Tibial artery (tissue), 4 donors: Measurements from ENCODE around the gene ISOC2.

Source experiments
- DNase-seq, 2 donors: peaks; one replicate each; pipeline ENCODE4 v3.0.0-alpha.2; 2019
- H3K27ac ChIP-seq, 2 donors: fragments of 200-600 bp; sonication (generic) in 1 of 2; 1 replicate in 1 of 2; 2 replicates in 1 of 2; pipeline ENCODE4 v1.5.1; 2018 to 2019; ENCODE audit warnings: mild to moderate bottlenecking in 1 of 2
- H3K27me3 ChIP-seq, 2 donors: fragments of 200-600 bp; sonication (generic) in 1 of 2; one replicate each; pipeline versions ENCODE4 v1.5.1 to v1.6.0; 2016 to 2019
- H3K36me3 ChIP-seq, 3 donors: fragments of 200-600 bp; sonication (generic) in 2 of 3; one replicate each; pipeline ENCODE4 v1.5.1; 2016 to 2019; ENCODE audit warnings: mild to moderate bottlenecking in 2 of 3
- H3K4me1 ChIP-seq, 4 donors: fragments of 200-600 bp; sonication (generic) in 2 of 4; 1 replicate in 3 of 4; 2 replicates in 1 of 4; pipeline ENCODE4 v1.5.1; 2016 to 2019
- H3K4me3 ChIP-seq, 2 donors: fragments of 200-600 bp; sonication (generic) in 1 of 2; 1 replicate in 1 of 2; 2 replicates in 1 of 2; pipeline ENCODE4 v1.5.1; 2018 to 2019; ENCODE audit warnings: mild to moderate bottlenecking in 2 of 2
- H3K9me3 ChIP-seq, 3 donors: fragments of 200-600 bp; sonication (generic) in 1 of 3; one replicate each; pipeline ENCODE4 v1.5.1; 2016 to 2019
- intact Hi-C: fragments of 100-400 bp; cut with DNase I; formaldehyde crosslinking; loops from one replicate; pipeline ENCODE4 v1.15.0; 2023; ENCODE audit warnings: low total_unique reads
- TF ChIP-seq, protein P1 (sequence below), 2 experiments: fragments of 200-600 bp in 1 of 2; fragments of 450-650 bp in 1 of 2; IDR thresholded peaks; one replicate each; pipeline ENCODE4 v1.5.1; 2017 to 2019; ENCODE audit warnings: antibody characterized with exemption in 2 of 2, mild to moderate bottlenecking in 1 of 2, moderate library complexity in 1 of 2

ISOC2 gene

DNA sequence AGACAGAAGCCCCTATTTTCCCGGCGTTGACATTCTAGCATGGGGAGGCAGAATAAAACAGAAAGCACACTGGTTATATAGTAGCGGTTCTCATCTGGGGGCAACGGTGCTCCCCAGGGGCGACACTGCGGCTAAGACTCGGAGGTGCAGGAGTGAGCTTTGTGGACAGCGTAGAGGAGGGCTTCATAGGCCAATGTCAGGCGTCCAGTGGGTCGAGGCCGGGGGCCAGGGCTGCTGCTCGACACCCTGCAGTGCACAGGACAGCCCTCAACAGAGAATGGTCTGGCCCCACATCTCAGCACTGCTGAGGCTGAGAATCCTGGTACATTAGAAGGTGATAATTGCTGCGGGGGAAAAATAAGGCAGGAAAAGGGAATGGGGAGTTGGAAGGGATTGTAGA is 16.5 kb upstream of the ISOC2 start:
- intact Hi-C loops, result no loop called here
- Histone ChIP-seq H3K27ac (no peak overlapping the region), H3K4me3 (no peak overlapping the region), H3K4me1 (peaks cover 0 to 25% (median 12%) of the 10 kb centered on the region in 4 donors), H3K36me3 (peaks cover 9 to 24% (median 18%) of the 10 kb centered on the region in 3 donors), H3K27me3 (peaks cover 0 to 17% of the 10 kb centered on the region in 2 donors), H3K9me3 (no peaks in the 10 kb centered on the region)
- no peak for DNase-seq
- TF ChIP-seq, protein P1, sequence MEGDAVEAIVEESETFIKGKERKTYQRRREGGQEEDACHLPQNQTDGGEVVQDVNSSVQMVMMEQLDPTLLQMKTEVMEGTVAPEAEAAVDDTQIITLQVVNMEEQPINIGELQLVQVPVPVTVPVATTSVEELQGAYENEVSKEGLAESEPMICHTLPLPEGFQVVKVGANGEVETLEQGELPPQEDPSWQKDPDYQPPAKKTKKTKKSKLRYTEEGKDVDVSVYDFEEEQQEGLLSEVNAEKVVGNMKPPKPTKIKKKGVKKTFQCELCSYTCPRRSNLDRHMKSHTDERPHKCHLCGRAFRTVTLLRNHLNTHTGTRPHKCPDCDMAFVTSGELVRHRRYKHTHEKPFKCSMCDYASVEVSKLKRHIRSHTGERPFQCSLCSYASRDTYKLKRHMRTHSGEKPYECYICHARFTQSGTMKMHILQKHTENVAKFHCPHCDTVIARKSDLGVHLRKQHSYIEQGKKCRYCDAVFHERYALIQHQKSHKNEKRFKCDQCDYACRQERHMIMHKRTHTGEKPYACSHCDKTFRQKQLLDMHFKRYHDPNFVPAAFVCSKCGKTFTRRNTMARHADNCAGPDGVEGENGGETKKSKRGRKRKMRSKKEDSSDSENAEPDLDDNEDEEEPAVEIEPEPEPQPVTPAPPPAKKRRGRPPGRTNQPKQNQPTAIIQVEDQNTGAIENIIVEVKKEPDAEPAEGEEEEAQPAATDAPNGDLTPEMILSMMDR (IDR thresholded peaks at IDR 0.05), result no peak

DNA sequence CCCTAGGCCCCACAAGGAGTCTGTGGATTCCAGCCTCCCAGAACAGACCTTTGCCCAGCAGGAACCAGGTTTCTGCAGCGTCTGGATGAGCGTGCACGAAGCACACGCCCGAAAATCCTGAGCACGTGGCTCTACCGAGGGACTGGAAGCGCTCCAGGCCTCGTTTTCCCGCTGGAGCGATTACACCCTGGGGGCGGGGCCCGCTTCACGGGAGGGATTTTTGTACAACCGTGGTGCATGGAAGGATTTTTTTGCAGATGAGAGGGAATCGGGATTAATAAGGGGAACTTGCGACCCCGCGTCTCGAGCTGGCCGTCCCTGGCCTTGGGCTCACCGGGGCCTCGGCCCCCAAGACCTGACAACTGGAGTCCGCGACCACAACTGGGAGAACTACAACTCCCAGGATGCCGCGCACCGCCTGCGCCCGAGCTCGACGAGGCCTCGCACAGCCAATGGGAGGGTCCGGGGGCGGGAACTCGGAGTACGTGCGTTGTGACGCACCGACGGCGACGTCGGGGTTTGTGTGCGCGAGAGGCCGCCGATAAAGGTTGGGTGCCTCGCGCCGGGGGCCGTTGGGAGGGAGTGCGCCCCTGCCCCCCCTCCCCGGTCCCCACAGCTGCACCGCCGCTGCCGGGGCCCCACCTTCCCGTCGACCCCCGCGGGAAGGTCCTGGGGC is 14.8 kb upstream of the ISOC2 start, which contains the start of gene ZNF628:
Gene ZNF628 (plus strand): TSS at position 518 of the 676 bp plus-strand sequence. CDS start 3,294 bp downstream, outside the sequence.
- Histone ChIP-seq H3K27ac (peak within 1 kb of the TSS; percentile 96 to 98), H3K27me3 (peaks cover 0 to 12% of the 10 kb centered on the region in 2 donors), H3K4me3 (peak within 1 kb of the TSS; percentile 73 to 80), H3K4me1 (peaks cover 0 to 25% (median 12%) of the 10 kb centered on the region in 4 donors), H3K9me3 (no peaks in the 10 kb centered on the region), H3K36me3 (peaks cover 0 to 7% (median 1%) of the 10 kb centered on the region in 3 donors)
- intact Hi-C loops, result no loop called here
- TF ChIP-seq, protein P1 (IDR thresholded peaks at IDR 0.05), result no peak
- DNase-seq, result peak; percentile 98 to 99

DNA sequence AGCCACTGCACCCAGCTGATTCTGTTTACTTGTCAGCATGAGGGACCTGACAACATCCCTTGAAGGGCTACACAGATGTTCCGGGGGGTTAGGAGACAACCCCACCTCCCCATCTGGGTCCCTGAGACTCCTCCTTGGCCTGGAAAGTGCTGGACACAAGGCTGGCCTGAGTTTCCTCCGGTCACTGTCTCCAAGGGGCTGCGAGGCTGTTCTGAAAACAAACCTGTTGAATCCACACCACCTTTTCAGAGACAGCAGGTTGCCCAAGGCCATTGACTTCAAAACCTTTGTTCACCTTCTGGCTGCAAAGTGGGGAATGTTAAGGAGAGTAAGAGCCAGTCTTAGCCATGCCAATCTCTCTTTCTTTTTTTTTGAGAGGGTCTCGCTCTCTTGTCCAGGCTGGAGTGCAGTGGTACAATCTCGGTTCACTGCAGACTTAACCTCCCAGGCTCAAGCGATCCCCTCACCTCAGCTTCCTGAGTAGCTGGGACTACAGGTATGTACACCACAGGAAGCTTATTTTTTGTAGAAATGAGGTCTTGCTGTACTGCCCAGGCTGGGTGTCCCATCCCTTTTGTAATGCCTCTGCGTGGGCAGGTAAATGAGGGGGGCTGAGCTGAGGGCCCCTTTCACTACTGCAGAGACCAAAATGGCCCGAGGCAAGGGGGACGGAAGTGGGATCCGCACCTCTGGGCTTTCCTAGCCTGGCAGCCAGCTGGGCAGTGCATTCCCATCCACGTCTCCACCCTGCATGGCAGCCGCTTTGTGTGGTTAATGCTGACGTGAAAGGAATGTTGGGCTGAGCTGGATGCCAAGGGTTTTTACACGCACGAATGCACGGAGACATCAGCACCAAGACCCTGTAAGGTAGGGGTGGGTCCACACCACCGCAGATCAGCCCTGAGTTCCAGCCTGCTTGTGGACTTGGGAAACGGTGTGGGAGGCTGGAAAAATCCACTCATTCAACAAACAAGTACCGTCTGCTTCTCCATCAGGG is 13.1 kb upstream of the ISOC2 start:
- TF ChIP-seq, protein P1 (IDR thresholded peaks at IDR 0.05), result no peak
- intact Hi-C loops, result no loop called here
- H3K27ac ChIP-seq, result no peak overlapping the region
- H3K36me3 ChIP-seq, result peaks cover 0 to under 1% (median 0%) of the 10 kb centered on the region in 3 donors
- H3K4me1 ChIP-seq, result peaks cover 0 to 25% (median 12%) of the 10 kb centered on the region in 4 donors
- DNase-seq, result no peak
- H3K27me3 ChIP-seq, result peaks cover 0 to 12% of the 10 kb centered on the region in 2 donors
- H3K9me3 ChIP-seq, result no peaks in the 10 kb centered on the region
- no peak overlapping the region for H3K4me3 ChIP-seq

DNA sequence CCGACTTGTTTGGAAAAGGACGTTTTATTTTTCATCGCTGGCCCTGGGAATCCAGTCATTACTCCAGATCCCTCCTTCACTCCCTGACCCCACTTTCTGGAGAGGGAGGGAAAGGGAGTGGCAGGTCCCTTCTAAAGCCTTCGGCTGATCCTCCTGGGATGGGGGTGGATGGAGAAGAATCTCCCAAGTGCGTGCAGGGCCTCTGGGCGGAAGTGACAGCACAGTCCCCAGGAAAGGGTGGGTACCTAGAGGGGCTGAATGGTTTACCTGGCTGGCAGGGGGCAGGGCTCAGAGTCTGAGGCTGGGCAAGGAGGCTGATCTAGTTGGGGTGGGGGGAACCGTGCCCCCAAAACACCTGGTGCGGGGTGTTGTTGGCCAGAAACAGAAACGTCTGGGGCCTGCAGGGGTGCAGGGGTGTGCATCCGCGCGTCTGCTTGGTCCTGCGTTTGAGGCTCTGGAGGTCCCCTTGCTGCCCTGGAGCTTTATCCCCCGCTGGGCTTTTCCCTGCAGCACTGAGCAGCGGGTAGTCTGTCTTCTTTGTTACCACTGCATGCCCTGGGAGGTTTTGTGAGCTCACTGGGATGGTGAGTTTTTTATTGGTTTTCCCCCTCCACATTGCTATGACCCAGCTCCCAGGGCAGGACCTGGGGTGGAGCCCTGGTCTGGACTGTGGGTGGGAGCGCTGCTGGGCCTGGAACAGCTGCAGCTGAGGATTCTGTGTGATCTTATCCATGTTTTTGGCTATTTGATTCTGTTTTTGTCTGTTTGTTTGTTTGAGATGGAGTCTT is 12.0 kb upstream of the ISOC2 start:
- Histone ChIP-seq H3K27ac (no peak overlapping the region), H3K4me3 (no peak overlapping the region), H3K9me3 (no peaks in the 10 kb centered on the region), H3K27me3 (peaks cover 0 to 12% of the 10 kb centered on the region in 2 donors), H3K36me3 (no peaks in the 10 kb centered on the region), H3K4me1 (peaks cover 0 to 24% (median 12%) of the 10 kb centered on the region in 4 donors)
- TF ChIP-seq, protein P1 (IDR thresholded peaks at IDR 0.05), result no peak
- no peak for DNase-seq
- intact Hi-C loops, result no loop called here

DNA sequence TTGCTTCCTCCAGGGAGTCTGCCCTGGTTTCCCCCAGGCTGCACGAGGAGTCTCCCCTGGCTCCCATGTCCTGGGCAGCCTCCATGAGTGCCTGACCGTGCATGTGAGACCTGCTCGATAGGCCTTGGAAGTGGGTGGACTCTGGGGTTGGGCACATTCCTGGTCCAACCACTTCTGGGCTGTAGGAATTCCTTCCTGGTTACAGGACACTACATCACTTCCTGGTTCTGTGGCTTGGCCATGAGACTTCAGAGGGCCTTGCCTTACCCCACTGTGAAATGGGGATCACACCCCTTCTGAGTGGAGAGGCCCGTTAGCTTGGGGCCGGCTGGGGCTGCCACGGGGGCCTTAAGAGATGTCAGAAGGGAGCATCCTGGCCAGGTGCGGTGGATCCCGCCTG is 11.0 kb upstream of the ISOC2 start:
- TF ChIP-seq, protein P1 (IDR thresholded peaks at IDR 0.05), result no peak
- H3K4me1 ChIP-seq, result peaks cover 0 to 21% (median 7%) of the 10 kb centered on the region in 4 donors
- no peaks in the 10 kb centered on the region for H3K9me3 ChIP-seq
- no peaks in the 10 kb centered on the region for H3K36me3 ChIP-seq
- DNase-seq, result no peak
- no peak overlapping the region for H3K4me3 ChIP-seq
- no peak overlapping the region for H3K27ac ChIP-seq
- intact Hi-C loops, result no loop called here
- peaks cover 0 to 12% of the 10 kb centered on the region in 2 donors for H3K27me3 ChIP-seq
